SK-N-DZ (cell line): ENCODE measurements around the gene IL2. TPM values are rescaled to one million over a fixed set of nuclear protein-coding genes. Genes with fewer than 3 reads are reported as not detected.

Experiments
- DNase-seq: peaks from one replicate; pipeline ENCODE4 v3.0.0-alpha.2; 2015; ENCODE audit warnings: low spot score
- polyA plus RNA-seq, 2 experiments: library from polyadenylated mRNA; depleted of rRNA; stranded (reverse); fragments of >200 nt; gene quantifications; 2 replicates each; pipeline ENCODE4 v1.2.3, GENCODE V29; 2014

The IL2 gene
- polyA plus RNA-seq (2014; cell fraction: cytosol; rRNA removed) = not detected in 2 replicates
- polyA plus RNA-seq (2014; cell fraction: nucleus; rRNA removed) = not detected in 2 replicates

DNA sequence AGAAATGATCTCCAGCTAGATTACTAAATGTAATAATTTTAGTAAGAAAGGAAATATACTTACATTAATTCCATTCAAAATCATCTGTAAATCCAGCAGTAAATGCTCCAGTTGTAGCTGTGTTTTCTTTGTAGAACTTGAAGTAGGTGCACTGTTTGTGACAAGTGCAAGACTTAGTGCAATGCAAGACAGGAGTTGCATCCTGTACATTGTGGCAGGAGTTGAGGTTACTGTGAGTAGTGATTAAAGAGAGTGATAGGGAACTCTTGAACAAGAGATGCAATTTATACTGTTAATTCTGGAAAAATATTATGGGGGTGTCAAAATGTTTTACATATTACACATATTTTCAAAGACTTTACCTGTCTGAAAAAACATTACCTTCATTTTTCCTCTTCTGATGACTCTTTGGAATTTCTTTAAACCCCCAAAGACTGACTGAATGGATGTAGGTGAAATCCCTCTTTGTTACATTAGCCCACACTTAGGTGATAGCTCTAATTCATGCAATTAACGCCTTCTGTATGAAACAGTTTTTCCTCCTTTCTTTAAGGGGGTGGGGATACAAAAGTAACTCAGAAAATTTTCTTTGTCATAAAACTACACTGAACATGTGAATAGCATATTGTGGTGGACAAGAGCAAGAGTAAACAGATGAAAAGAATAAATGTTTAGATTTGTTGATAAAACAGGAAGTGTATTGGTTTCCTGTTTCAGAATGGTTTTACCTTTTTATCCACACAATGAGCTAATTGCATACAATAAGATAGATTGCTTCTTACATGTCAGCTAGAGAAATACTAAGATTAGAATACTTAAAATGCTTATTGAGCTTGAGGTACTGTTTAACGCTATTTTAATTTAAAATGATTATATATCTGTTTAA, at the start of gene IL2:
IL2 (minus strand) TSS at position 495 of the 886 bp plus-strand sequence; CDS start at position 210, 285 bp downstream.
- no peak for DNase-seq

DNA sequence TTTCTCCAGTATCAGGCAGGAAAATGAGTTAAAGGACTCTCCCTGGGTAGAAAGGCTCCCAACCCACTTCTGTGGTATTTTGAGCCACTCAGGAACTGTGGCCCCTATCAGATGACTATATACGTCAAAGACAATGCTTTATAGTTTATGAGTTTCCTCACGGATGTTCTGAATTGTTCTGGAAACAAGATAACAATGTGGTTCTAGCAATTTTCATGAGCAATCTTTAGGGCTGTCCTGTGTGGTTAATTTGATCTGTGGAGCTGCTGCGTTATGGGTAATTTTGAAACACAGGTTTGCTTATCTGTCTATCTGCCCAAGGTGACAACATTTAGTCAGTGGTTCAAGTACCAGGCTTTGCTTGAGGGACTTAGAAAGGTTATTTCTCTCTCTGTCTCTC, 46.7 kb upstream of the IL2 start:
- DNase-seq = no peak

DNA sequence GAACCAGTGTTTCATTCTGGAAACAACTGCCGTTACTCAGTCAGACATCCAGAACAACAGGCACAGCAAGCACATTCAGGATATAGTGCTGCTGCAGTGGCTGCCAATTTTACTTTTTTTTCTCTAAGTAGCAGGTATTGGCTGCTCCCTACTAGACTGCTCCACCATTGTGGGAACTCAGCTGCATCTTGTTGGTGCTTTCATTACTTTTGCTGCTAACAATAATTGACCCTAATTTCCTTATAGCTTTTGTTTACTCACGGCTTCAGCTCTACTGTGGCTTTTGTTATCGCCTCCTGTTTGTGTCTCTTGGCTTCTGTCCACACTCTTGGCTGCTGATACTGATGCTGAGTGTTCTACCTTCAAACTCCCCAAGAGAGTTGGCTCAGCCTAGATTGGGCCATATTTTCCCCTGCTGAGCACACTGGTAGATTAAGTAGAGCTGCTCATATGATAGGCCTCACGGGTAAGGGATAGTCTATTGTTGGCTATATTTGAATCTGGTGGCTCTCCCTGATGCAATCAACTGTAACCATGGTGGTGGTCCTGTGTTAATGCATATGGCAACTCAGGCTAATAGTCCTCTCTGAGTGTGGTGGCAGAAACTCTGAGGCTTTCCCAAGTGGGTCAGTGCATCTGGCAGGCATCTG, 44.5 kb upstream of the IL2 start:
- no peak for DNase-seq

DNA sequence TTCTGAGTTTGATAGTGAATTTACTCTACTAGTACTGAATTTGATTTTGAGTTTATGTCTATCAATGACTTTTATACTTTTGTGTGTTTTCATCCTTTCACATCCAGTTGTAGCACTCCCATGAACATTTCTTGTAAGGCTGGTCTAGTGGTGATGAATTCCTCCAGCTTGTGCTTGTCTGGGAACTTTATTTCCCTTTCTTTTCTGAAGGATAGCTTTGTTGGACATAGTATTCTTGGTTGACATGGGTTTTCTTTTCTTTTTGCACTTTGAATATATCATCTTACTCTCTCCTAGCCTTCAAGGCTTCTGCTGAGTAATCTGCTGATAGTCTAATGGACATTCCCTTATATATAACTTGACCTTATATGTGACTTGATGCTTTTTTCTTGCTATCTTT, 32.5 kb upstream of the IL2 start:
- DNase-seq = no peak

DNA sequence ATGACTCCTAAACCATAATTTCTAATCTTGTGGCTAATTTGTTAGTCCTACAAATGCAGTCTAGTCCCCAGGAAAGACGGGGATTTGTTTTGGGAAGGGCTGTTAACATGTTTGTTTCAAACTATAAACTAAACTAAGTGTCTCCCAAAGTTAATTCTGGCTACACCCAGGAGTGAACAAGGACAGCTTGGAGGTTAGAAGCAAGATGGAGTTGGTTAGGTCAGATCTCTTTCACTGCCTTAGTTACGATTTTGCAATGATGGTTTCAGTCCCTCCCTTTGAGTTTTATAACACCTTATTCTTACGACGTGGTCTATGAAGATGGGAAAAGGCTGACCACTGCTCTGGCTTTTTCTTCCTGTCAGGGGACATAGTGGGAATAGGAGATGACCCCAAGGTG, 27.0 kb upstream of the IL2 start:
- DNase-seq = no peak

DNA sequence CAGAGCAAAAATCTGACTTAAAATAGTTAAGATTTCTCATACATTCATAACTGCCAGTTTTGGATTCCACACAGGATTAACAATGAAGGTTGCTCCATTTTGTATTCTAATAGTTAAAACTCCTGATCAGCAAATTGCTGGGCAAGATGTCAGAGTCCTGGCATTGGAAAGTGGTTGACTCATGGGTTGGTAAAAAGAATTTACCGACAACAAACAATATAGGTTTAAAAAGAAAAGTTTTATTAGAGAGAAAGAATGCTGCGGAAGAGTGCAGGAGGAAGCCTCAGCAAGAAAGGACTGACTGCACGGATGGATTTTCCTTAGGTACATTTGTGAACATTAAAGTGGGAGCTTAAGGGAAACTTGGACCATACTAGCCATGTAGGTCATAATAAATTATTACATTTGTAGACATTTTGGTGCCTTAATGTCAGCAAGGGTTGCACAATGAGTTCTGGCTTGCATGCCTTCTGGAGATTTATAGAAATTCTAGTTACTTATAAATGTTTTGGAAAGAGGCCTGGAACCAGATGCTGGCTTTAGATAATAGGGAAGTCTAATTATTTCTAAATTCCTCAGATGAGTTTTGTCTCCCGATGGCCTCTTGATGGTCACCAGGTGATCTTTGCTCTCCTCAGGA, 25.4 kb upstream of the IL2 start:
- no peak for DNase-seq

DNA sequence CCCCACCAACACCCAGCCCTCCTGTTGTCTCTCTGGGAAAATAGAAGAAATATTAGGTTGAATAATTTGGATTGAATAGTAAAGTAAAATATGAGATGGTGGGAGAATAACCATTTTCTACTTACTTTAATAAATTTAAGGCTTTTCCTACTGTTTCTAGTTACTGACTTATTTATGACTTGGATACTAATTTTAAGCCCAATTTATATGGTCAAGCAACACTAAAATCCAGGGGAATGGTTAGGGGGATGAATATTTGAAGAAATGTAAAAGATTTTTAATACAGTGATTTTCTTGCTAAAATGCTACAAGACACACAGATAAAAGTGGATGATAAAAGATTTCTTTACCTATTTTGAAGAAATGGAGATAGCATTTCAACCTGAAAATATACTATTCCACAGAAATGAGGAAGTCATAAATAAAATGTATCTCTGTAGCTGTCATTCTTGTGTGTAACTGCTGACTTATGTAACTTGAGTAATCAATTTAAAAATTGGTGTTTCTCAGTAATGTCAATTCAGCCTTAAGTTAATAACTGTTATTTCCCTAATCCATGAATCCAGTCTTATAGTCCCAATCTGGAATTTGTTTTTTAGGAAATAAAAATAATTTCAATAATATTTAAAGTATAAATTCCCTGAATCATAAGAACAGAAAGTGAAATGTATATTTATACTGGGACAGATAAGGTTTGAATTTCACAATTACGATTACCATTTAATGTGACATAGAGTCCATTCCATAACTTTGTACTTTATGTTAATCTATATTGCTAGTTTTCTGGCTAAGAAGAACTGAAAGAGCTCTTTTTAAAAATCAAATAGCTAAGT, 24.3 kb upstream of the IL2 start:
- no peak for DNase-seq

DNA sequence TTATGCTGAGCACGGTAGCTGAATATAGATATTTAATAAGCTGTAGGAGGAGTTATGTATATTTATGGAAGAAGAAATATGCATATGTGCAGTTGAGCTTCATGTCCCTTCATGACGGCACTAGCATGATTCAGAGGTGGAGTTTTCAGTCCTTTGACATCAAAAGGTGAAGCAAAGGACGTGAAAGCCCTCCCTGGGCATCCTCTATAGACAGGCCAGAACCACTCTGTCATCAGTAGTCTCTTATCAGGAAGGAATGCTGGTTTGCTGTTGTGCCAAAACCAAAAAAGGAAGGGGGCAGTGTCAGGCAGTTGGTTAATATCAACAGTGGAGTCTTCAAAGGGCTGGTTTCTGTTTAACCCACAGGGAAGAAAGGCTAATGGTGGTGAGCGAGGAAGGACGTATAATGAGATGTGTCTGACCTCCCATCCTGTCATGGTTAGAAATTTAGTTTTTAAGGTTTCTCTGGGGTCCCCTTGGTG, 23.5 kb upstream of the IL2 start:
- DNase-seq = no peak

DNA sequence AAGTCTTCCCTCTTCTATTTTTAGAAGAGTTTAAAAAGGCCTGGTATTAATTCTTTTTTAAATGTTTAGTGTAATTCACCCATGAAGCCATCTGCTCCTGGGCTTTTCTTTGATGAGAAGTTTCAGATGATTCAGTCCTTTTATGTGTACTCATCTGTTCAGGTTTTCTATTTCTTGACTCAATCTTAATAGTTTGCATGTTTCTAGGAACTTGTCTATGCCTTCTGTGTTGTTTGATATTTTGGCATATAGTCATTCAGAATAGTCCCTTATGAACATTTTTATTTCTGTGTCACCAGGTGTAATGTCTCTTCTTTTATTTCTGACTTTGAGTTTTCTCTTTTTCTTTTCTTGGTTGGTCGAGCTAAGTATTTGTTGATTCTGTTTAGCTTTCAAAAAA, 20.2 kb upstream of the IL2 start:
- DNase-seq = no peak

DNA sequence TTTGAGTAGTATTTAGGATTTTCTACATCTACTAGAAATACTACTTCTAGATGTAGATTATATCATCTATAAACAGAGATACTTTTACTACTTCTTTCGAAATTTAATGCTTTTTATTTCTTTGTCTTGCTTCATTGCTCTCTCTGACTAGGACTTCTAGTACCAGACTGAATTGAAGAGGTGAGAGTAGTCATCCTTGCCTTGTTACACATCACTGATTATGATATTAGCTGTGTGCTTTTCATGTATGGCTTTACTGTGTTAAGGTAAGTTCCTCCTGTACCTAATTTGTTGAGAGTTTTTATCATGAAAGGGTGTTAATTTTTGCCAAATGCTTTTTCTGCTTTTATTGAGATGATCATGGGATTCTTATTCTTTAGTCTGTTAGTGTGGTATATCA, 19.6 kb upstream of the IL2 start:
- no peak for DNase-seq

DNA sequence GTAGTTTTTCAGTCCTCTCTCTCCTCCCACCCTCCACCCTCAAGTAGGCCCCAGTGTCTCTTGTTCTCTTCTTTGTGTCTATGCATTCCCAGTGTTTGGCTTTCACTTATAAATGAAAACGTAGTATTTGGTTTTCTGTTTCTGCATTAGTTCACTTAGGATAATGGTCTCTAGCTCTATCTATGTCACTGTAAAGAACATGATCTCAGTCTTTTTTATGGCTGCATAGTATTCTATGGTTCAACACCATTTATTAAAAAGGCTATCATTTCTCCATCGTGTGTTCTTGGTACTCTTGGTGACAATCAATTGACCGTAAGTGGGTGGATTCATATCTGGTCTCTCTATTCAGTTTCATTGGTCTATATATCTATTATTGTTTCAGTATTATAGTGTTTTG, 18.7 kb upstream of the IL2 start:
- DNase-seq = no peak

DNA sequence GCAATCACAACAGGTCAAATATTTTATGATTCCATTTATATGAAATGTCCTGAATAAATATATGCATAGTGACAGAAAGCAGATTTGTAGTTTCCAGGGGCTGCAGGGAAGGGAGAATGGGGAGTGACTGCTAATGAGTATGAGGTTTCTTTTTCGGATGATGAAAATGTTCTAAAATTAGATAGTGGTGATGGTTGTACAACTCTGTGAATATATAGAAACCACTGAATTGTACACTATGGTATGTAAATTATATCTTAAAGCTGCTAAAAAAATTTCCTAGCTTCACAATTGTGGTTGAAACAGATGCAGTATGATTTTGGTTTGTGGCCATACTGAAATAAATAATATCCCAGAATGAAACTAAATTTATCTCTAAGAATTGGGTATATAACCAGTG, 12.9 kb upstream of the IL2 start:
- no peak for DNase-seq

DNA sequence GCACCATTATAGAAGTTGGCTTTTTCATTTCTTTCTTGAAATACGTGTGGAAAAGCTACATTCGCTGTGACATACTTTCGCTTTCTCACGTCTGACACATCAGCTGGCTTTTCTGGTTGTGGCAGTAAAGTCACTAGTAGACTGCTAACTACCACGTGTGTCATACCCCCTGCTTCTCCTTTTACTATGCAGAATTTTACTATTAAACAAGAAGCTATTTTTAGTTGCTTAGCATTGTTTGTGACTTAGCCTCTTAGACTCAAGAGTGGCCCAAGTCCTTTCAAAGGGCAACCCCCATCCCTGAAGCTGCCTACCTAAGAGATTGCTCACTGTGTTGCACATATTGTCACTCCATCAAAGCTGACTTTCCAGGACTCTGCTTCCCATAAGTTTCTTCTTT, 2.1 kb upstream of the IL2 start:
- DNase-seq = no peak

DNA sequence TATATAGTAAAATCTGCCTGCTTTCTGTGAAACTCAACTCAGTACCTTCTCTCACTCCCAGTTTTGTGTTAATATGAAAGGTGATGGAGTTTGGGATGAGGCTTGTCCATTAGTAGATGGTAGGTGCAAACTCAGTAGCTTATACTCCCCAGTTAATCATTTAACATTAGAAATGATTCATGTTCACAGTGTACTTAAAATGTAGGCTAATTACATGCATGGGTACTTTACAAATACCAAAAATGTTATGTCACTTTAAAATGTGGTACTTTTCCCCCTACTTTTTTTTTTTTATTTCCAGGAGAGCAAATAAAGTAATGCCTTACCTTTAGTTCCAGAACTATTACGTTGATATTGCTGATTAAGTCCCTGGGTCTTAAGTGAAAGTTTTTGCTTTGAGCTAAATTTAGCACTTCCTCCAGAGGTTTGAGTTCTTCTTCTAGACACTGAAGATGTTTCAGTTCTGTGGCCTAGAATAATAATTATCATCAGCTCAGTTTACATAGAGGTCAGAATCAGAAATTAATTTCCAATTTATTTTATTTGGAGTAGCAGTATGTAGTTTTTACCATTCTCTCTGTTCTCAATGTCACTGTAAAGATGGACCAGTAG, 3.0 kb downstream of the IL2 start:
- DNase-seq = no peak

DNA sequence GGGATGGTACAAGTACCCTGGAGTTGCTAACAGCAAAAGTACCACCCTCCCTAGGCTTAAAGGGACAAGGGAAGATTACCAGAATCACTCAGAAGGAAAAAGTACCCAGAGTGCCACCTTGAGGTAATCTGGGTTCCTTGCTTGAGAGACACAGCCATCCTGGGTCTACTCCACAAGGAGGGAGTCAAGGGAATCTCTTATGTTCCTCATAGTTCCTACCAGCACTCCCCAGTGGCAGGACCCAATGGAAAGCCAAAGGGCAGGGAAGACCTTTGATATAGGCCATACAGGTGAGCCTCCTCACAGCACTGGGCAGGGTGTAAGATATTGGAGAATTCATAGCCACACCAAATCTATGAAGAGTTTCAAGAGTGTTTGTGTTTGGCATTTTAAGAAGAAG, 5.7 kb downstream of the IL2 start:
- DNase-seq = no peak

DNA sequence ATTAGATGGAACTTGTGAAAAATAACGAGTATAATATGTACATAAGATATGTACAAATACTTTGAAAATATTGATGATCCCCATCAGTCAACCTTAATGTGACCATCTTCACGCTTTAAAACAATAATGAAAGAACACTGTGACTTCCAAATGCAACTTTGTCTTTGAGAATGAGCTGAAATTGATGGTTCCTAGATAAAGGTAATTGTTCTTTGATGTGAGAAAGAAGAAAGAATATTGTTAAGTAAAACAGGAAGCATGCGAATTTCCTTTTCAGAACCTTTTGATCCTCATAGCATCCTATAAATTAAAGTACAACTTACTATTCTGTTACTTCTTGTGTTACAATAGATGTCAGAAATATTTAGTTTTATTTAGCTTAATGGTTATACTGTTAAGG, 22.2 kb downstream of the IL2 start:
- DNase-seq = no peak

DNA sequence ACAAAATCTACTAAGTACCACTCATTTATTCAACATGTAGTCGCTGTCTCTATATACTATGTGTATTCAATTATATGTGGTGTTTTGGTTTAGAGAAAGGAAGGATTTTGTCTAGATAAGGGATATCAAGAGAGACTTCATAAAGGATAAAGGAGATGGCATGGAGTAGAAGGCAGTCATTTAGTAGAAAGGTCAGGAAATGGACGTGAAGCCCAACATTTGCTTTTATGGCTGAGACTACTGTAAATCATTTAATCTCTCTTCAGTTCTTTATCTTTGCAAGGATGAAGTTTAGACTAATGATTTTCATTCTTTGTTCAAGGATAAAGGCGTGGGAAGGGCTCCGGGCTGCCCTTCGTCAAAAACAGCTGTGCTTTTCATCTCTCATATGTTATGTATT, 25.2 kb downstream of the IL2 start:
- DNase-seq = no peak

DNA sequence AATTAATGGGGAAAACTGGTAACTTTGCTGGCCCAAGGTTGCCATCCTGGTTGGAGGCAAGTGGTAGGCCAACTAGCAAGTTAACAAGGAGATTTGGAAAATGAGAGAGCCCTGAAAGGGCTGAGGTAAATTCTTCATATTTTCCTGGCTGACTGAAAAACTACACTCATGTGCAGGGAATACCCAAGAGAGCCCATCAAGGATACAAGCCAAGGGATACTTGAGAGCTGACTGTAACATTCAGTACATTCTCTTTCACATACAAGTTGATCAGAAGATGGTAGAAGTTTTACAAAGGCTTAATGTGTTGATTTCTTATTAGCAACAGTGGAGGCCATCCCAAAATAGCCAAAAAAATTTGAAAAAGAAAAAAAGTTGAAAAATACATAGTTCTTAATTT, 33.3 kb downstream of the IL2 start:
- DNase-seq = no peak

DNA sequence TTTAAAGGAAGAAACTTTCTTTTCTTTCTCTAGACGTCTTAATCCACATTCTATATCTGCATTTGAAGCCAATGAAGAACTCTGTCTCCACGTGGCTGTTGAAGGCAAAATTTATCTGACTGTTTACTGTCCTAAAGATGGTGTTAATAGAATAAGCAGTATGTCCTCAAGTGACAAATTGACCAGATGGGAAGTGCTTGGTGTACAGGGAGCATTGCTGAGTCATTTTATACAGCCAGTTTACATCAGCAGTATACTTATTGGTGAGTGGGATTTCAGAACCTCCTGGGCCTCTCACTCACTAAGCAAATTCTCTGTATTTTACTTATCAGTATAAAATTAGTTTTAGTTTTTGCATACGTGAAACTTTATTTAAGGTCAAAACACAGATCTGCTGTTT, 44.0 kb downstream of the IL2 start:
- no peak for DNase-seq

DNA sequence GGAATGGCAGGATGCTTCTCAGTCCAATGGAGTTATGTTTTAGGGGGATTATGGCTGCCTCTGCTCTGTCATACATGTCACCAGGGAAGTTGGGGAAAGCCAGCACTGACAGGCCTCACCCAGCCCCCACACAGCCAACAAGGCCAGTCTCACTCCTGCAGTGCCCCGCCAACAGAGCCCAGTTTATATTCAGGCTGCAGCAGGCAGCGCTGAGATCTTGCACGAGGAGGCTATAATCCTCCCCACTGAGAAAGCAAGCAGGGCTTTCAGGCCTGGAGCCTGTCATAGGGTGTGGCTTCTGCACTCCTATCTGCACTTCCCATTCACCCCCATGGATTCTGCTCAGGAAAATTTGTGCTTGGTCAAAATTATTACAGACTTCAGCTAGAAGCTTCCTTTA, 52.7 kb downstream of the IL2 start:
- DNase-seq = no peak
